HCT116 (cell line): Measurements from ENCODE around the gene SLC6A3.

Experiments
- CTCF ChIP-seq, 3 experiments: fragments of 200-600 bp in 1 of 3; sonication (generic) in 1 of 3; IDR thresholded peaks in 2 of 3; conservative IDR thresholded peaks in 1 of 3; 2 replicates each; pipeline ENCODE4 v1.5.1; 2012 to 2017; ENCODE audit warnings: low read depth in 2 of 3, low read length in 2 of 3, antibody characterized with exemption in 1 of 3, borderline replicate concordance in 1 of 3, control low read depth in 1 of 3, mild to moderate bottlenecking in 1 of 3, mixed read lengths in 1 of 3, mixed run types in 1 of 3, moderate library complexity in 1 of 3; ENCODE audit not compliant: insufficient read depth in 1 of 3
- POLR2A ChIP-seq: IDR thresholded peaks from 2 replicates; pipeline ENCODE4 v1.7.0; 2011; ENCODE audit warnings: borderline replicate concordance; ENCODE audit not compliant: insufficient read depth, insufficient read length; ENCODE audit errors: extremely low read depth
- POLR2AphosphoS5 ChIP-seq: IDR thresholded peaks from 2 replicates; pipeline ENCODE4 v1.6.1; 2011; ENCODE audit warnings: mild to moderate bottlenecking, low read depth, low read length, moderate library complexity
- SIN3A ChIP-seq: IDR thresholded peaks from 2 replicates; pipeline ENCODE4 v1.6.1; 2012; ENCODE audit warnings: low read depth
- ZFX ChIP-seq: fragments of 450-650 bp; IDR thresholded peaks from 2 replicates; pipeline ENCODE4 v1.6.1; 2017

GRCh38 chr5:1343315-1343751, 101.9 kb downstream of the SLC6A3 start:
- TF ChIP-seq POLR2A: no peak
- TF ChIP-seq SIN3A: no peak
- TF ChIP-seq CTCF (IDR thresholded peaks at IDR 0.05 in 2 of 3, conservative IDR thresholded peaks at IDR 0.05 in 1 of 3; ENCODE audit: borderline replicate concordance in 1 of 3, insufficient read depth in 1 of 3, low read depth in 2 of 3, low read length in 2 of 3): no peak
- TF ChIP-seq POLR2AphosphoS5: no peak
- TF ChIP-seq ZFX: no peak
